NCI-H82 treated with DMSO at 0.1 percent for 48 hours (cell line): ENCODE measurements around the gene RPS6KL1.

Experiments used
- DNase-seq: peaks from one replicate; lab custom pipeline; 2025; ENCODE audit not compliant: unreplicated experiment; lab: John Stamatoyannopoulos, UW

Gene RPS6KL1

GRCh38 chr14:74912801-74913200, 10.3 kb downstream of the RPS6KL1 start:
- DNase-seq = no peak

- DNase-seq = no peak
These were observed 10.9 kb downstream of the RPS6KL1 start for GRCh38 chr14:74912111-74912510.

GRCh38 chr14:74911704-74912103, 11.4 kb downstream of the RPS6KL1 start:
- DNase-seq = no peak

- DNase-seq = no peak
These were observed 11.8 kb downstream of the RPS6KL1 start for GRCh38 chr14:74911221-74911620.

- no peak for DNase-seq
These were observed 12.5 kb downstream of the RPS6KL1 start for GRCh38 chr14:74910556-74910955.

GRCh38 chr14:74909911-74910310, 13.1 kb downstream of the RPS6KL1 start:
- DNase-seq = no peak

- DNase-seq = no peak
These were observed 13.6 kb downstream of the RPS6KL1 start for GRCh38 chr14:74909501-74909900.

GRCh38 chr14:74908861-74909341, 14.2 kb downstream of the RPS6KL1 start:
- DNase-seq = no peak

- DNase-seq = no peak
These were observed 15.3 kb downstream of the RPS6KL1 start for GRCh38 chr14:74907744-74908143.

GRCh38 chr14:74906925-74907521, 16.0 kb downstream of the RPS6KL1 start:
- DNase-seq = no peak

GRCh38 chr14:74905595-74906142, 17.4 kb downstream of the RPS6KL1 start:
- DNase-seq = no peak

GRCh38 chr14:74904635-74905503, 18.2 kb downstream of the RPS6KL1 start:
- DNase-seq = no peak

GRCh38 chr14:74902941-74903705, 19.9 kb downstream of the RPS6KL1 start:
- DNase-seq = no peak

- no peak for DNase-seq
These were observed 24.4 kb downstream of the RPS6KL1 start for GRCh38 chr14:74898694-74899093.

- DNase-seq = no peak
These were observed 25.0 kb downstream of the RPS6KL1 start for GRCh38 chr14:74898083-74898482.

GRCh38 chr14:74897642-74898041, 25.4 kb downstream of the RPS6KL1 start:
- DNase-seq = no peak

GRCh38 chr14:74896400-74896799, 26.7 kb downstream of the RPS6KL1 start:
- no peak for DNase-seq

- DNase-seq = no peak
These were observed 29.4 kb downstream of the RPS6KL1 start for GRCh38 chr14:74893614-74894091.

GRCh38 chr14:74892745-74893144, 30.3 kb downstream of the RPS6KL1 start:
- no peak for DNase-seq

GRCh38 chr14:74891870-74892269, 31.2 kb downstream of the RPS6KL1 start:
- no peak for DNase-seq

- no peak for DNase-seq
These were observed 32.8 kb downstream of the RPS6KL1 start for GRCh38 chr14:74890262-74890661.
